ENCODE data around the gene CASQ2. TPM values are rescaled to one million over a fixed set of nuclear protein-coding genes. Genes with fewer than 3 reads are reported as not detected.

CASQ2 gene
- total and polyA plus RNA-seq, 10 of the 15 experiments (the other 5 are each of a cell fraction or from before 2014, with no cell fraction given) = not detected

DNA sequence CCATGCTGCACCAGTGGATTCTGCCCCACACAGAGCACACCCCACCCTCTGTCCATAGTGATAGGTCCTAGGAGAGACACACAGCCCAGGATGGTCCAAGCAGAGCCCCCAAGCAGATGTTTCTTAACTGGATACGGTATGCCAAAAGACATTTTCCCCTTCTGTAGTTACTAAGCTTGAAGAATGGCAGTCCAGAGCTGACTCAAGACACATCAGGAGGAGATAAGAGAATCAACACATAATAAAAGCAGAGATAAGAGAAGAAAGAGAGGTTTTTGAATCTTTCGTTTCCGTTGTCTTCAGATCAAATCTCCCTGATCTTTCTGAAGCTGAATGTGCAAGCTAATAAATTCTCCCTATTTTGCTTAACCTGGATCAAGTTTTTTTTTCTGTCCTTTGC, 21.8 kb upstream of the CASQ2 start (continued):
- TF ChIP-seq, protein P1, sequence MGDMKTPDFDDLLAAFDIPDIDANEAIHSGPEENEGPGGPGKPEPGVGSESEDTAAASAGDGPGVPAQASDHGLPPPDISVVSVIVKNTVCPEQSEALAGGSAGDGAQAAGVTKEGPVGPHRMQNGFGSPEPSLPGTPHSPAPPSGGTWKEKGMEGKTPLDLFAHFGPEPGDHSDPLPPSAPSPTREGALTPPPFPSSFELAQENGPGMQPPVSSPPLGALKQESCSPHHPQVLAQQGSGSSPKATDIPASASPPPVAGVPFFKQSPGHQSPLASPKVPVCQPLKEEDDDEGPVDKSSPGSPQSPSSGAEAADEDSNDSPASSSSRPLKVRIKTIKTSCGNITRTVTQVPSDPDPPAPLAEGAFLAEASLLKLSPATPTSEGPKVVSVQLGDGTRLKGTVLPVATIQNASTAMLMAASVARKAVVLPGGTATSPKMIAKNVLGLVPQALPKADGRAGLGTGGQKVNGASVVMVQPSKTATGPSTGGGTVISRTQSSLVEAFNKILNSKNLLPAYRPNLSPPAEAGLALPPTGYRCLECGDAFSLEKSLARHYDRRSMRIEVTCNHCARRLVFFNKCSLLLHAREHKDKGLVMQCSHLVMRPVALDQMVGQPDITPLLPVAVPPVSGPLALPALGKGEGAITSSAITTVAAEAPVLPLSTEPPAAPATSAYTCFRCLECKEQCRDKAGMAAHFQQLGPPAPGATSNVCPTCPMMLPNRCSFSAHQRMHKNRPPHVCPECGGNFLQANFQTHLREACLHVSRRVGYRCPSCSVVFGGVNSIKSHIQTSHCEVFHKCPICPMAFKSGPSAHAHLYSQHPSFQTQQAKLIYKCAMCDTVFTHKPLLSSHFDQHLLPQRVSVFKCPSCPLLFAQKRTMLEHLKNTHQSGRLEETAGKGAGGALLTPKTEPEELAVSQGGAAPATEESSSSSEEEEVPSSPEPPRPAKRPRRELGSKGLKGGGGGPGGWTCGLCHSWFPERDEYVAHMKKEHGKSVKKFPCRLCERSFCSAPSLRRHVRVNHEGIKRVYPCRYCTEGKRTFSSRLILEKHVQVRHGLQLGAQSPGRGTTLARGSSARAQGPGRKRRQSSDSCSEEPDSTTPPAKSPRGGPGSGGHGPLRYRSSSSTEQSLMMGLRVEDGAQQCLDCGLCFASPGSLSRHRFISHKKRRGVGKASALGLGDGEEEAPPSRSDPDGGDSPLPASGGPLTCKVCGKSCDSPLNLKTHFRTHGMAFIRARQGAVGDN (IDR thresholded peaks at IDR 0.05) = no peak
- TF ChIP-seq HCFC1 (IDR thresholded peaks at IDR 0.05; ENCODE audit: low read length) (no peak), CBX3 (IDR thresholded peaks at IDR 0.05; ENCODE audit: borderline replicate concordance, low read depth) (no peak), TAF1 (IDR thresholded peaks at IDR 0.05; ENCODE audit: borderline replicate concordance, low read depth, low read length) (no peak), FOS (IDR thresholded peaks at IDR 0.05; ENCODE audit: borderline replicate concordance, extremely low read depth, insufficient read length) (no peak), RAD51 (IDR thresholded peaks at IDR 0.05) (no peak), MYB (IDR thresholded peaks at IDR 0.05; ENCODE audit: borderline replicate concordance, low read depth, low read length) (no peak), NR2C2 (IDR thresholded peaks at IDR 0.05; ENCODE audit: borderline replicate concordance, control insufficient read depth, insufficient read length, low read depth) (no peak), RB1 (IDR thresholded peaks at IDR 0.05; ENCODE audit: borderline replicate concordance) (no peak)

DNA sequence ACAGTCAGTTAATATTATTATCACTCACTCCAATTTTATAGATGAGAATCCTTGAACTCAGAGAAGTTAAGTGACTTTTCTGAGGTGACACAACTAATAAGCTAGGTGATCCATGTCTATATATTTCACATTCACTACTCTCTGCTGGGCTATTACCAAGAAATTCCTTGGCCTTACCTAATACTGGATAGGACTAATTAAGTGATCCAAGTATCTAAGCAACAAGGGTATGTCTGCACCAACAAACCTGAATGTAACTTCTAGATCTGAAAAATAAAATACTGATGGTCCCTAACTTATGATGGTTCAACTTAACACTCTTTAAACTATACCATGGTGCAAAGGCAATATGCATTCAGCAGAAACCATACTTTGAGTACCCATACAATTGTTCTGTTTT, 14.8 kb upstream of the CASQ2 start:
- H3K79me2 ChIP-seq (ENCODE audit: control insufficient read depth, insufficient read depth, low read length) = no peaks in the 10 kb centered on the region
- H3K4me2 ChIP-seq (ENCODE audit: control insufficient read depth, insufficient read depth) = no peak overlapping the region
- FAIRE-seq (no peak), DNase-seq (ENCODE audit: low read depth, low spot score) (no peak), ATAC-seq (no peak)
- ChIA-PET SMC1A (ENCODE audit: uncharacterized antibody, unreplicated experiment) (interaction anchor here (0.6 to 1.2 kb wide), 2 partner anchors 12 to 131 kb away, joined by 3 to 4 read pairs; no protein-coding TSS in a partner anchor), RAD21 (ENCODE audit: unreplicated experiment) (no interaction called here), POLR2A (no interaction called here), CTCF (interaction anchor here (1.5 to 3.2 kb wide), 2 partner anchors 10 to 12 kb away, joined by 4 to 15 read pairs; no protein-coding TSS in a partner anchor)
- no TSS peak for BruUV-seq (replicated peaks)
- intact Hi-C loops (cut with micrococcal nuclease; ENCODE audit: unreplicated experiment) (no loop called here), in situ Hi-C loops (cut with MboI) (no loop called here)
- H3K4me1 ChIP-seq (ENCODE audit: control insufficient read depth, insufficient read depth, low read length) = no peaks in the 10 kb centered on the region
- no peak overlapping the region for H2AFZ ChIP-seq (ENCODE audit: control insufficient read depth, low read depth, low read length)
- H3K27me3 ChIP-seq (replicated peaks in 1 of 2; ENCODE audit: control insufficient read depth in 2 of 2, insufficient read depth in 2 of 2, low read length in 1 of 2) = 0 out of 4 replicates have a peak, but pooled peaks cover 0 to 2% of the 10 kb centered on the region in 2 experiments
- no peaks in the 10 kb centered on the region for H3K36me3 ChIP-seq (ENCODE audit: control insufficient read depth in 2 of 2, insufficient read depth in 2 of 2, low read length in 1 of 2)
- no peak overlapping the region for H3K27ac ChIP-seq (ENCODE audit: control insufficient read depth, insufficient read depth)
- no peak overlapping the region for H3K9ac ChIP-seq (ENCODE audit: control insufficient read depth, insufficient read depth, low read length)
- no peaks in the 10 kb centered on the region for H4K20me1 ChIP-seq (ENCODE audit: control insufficient read depth, insufficient read depth)
- H3K9me3 ChIP-seq (replicated peaks; ENCODE audit: control insufficient read depth, insufficient read depth, low read length) = no peaks in the 10 kb centered on the region
- H3K4me3 ChIP-seq = no peak overlapping the region
- TF ChIP-seq, protein P2, sequence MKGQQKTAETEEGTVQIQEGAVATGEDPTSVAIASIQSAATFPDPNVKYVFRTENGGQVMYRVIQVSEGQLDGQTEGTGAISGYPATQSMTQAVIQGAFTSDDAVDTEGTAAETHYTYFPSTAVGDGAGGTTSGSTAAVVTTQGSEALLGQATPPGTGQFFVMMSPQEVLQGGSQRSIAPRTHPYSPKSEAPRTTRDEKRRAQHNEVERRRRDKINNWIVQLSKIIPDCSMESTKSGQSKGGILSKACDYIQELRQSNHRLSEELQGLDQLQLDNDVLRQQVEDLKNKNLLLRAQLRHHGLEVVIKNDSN (IDR thresholded peaks at IDR 0.05; ENCODE audit: borderline replicate concordance, extremely low read length, insufficient read depth, low read depth, low read length) = no peak
- no peak for TF ChIP-seq TAF1 (IDR thresholded peaks at IDR 0.05; ENCODE audit: borderline replicate concordance, low read depth, low read length)
- TF ChIP-seq ETV6 (conservative IDR thresholded peaks at IDR 0.05 in 1 of 2, IDR thresholded peaks at IDR 0.05 in 1 of 2; ENCODE audit: borderline replicate concordance in 1 of 2, low read depth in 1 of 2) = no peak
- TF ChIP-seq, protein P3, sequence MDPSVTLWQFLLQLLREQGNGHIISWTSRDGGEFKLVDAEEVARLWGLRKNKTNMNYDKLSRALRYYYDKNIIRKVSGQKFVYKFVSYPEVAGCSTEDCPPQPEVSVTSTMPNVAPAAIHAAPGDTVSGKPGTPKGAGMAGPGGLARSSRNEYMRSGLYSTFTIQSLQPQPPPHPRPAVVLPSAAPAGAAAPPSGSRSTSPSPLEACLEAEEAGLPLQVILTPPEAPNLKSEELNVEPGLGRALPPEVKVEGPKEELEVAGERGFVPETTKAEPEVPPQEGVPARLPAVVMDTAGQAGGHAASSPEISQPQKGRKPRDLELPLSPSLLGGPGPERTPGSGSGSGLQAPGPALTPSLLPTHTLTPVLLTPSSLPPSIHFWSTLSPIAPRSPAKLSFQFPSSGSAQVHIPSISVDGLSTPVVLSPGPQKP (IDR thresholded peaks at IDR 0.05; ENCODE audit: low read depth, low read length) = no peak
- TF ChIP-seq, protein P4, sequence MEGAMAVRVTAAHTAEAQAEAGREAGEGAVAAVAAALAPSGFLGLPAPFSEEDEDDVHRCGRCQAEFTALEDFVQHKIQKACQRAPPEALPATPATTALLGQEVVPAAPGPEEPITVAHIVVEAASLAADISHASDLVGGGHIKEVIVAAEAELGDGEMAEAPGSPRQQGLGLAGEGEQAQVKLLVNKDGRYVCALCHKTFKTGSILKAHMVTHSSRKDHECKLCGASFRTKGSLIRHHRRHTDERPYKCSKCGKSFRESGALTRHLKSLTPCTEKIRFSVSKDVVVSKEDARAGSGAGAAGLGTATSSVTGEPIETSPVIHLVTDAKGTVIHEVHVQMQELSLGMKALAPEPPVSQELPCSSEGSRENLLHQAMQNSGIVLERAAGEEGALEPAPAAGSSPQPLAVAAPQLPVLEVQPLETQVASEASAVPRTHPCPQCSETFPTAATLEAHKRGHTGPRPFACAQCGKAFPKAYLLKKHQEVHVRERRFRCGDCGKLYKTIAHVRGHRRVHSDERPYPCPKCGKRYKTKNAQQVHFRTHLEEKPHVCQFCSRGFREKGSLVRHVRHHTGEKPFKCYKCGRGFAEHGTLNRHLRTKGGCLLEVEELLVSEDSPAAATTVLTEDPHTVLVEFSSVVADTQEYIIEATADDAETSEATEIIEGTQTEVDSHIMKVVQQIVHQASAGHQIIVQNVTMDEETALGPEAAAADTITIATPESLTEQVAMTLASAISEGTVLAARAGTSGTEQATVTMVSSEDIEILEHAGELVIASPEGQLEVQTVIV (IDR thresholded peaks at IDR 0.05; ENCODE audit: borderline replicate concordance, partially characterized antibody) = no peak
